Inflammatory macrophage treated with lipopolysaccharide for 4 hours (primary cell): Measurements from ENCODE around the gene PDE2A.

Experiments
- DNase-seq: peaks from one replicate; pipeline ENCODE4 v3.0.0-alpha.2; 2020

Gene PDE2A

GRCh38 chr11:72586321-72587090 is 87.7 kb downstream of the PDE2A start:
- no peak for DNase-seq

- peak; percentile 42 for DNase-seq
Measured at GRCh38 chr11:72585762-72586311, 88.4 kb downstream of the PDE2A start.

- DNase-seq: peak; percentile 43
Measured at GRCh38 chr11:72584939-72585597, 89.2 kb downstream of the PDE2A start.

- DNase-seq: peak; percentile 83
Measured at GRCh38 chr11:72584293-72584938, 89.8 kb downstream of the PDE2A start.

GRCh38 chr11:72583616-72584292 is 90.5 kb downstream of the PDE2A start:
- no peak for DNase-seq

GRCh38 chr11:72583177-72583553 is 91.1 kb downstream of the PDE2A start:
- no peak for DNase-seq

- DNase-seq: no peak
Measured at GRCh38 chr11:72582206-72583176, 91.7 kb downstream of the PDE2A start.

GRCh38 chr11:72581067-72581466 is 93.2 kb downstream of the PDE2A start:
- DNase-seq: no peak

GRCh38 chr11:72580642-72580950 is 93.6 kb downstream of the PDE2A start:
- DNase-seq: no peak

- no peak for DNase-seq
Measured at GRCh38 chr11:72579816-72580641, 94.2 kb downstream of the PDE2A start.

GRCh38 chr11:72578991-72579815 is 95.0 kb downstream of the PDE2A start:
- DNase-seq: no peak

GRCh38 chr11:72578566-72578965 is 95.7 kb downstream of the PDE2A start:
- DNase-seq: no peak

GRCh38 chr11:72578051-72578450 is 96.2 kb downstream of the PDE2A start:
- DNase-seq: no peak

GRCh38 chr11:72577271-72577721 is 96.9 kb downstream of the PDE2A start:
- no peak for DNase-seq

- DNase-seq: no peak
Measured at GRCh38 chr11:72576661-72577060, 97.6 kb downstream of the PDE2A start.

- no peak for DNase-seq
Measured at GRCh38 chr11:72576243-72576595, 98.0 kb downstream of the PDE2A start.

GRCh38 chr11:72575533-72576242 is 98.5 kb downstream of the PDE2A start:
- no peak for DNase-seq

- no peak for DNase-seq
Measured at GRCh38 chr11:72574548-72575460, 99.4 kb downstream of the PDE2A start.
